ENCODE data around the gene TNFSF11.

DNA sequence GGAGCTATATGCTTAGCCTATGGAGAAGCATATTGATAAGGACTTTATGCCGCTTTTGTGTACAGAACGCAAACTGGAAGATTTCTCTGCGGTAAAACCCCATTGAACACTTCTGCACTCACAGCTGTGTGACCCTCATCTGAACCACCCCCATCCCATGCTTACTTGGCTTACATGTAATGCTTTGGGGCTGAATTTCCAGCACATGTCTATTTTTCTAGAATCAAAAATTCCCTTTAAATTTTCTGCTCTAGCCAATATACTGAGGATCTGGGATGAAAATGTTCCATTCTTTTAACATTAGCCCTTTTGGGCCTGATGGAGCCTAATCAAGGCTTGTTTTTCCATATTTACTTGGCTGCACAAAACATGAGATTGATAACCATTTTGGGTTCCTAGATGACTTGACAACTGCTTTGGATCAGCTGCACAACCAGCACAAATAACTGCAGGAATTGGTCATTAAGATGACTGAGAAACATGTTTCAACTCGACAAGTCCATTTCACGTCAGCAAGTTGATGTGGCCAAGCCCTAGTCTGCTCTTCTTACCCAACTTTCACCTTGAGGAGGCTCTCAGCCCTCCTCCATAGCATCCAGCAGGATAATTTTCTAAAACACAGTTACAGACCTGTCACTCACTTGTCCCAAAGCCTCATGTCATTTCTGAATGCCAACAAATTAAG is 52.4 kb downstream of the TNFSF11 start:
- TF ChIP-seq YY1 (IDR thresholded peaks at IDR 0.05) (no peak), TAF1 (conservative IDR thresholded peaks at IDR 0.05) (no peak), CTCF (IDR thresholded peaks at IDR 0.05; ENCODE audit: low read depth, low read length, missing input control) (no peak), HNF4A (conservative IDR thresholded peaks at IDR 0.05) (no peak), EGR1 (IDR thresholded peaks at IDR 0.05; ENCODE audit: low read depth in 2 of 2) (no peak), RAD21 (IDR thresholded peaks at IDR 0.05) (no peak), SP1 (IDR thresholded peaks at IDR 0.05) (no peak)
- TF ChIP-seq, protein P1, sequence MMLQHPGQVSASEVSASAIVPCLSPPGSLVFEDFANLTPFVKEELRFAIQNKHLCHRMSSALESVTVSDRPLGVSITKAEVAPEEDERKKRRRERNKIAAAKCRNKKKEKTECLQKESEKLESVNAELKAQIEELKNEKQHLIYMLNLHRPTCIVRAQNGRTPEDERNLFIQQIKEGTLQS (IDR thresholded peaks at IDR 0.05), result no peak
- TF ChIP-seq, protein P2, sequence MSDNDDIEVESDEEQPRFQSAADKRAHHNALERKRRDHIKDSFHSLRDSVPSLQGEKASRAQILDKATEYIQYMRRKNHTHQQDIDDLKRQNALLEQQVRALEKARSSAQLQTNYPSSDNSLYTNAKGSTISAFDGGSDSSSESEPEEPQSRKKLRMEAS (IDR thresholded peaks at IDR 0.05), result no peak
- TF ChIP-seq, protein P3, sequence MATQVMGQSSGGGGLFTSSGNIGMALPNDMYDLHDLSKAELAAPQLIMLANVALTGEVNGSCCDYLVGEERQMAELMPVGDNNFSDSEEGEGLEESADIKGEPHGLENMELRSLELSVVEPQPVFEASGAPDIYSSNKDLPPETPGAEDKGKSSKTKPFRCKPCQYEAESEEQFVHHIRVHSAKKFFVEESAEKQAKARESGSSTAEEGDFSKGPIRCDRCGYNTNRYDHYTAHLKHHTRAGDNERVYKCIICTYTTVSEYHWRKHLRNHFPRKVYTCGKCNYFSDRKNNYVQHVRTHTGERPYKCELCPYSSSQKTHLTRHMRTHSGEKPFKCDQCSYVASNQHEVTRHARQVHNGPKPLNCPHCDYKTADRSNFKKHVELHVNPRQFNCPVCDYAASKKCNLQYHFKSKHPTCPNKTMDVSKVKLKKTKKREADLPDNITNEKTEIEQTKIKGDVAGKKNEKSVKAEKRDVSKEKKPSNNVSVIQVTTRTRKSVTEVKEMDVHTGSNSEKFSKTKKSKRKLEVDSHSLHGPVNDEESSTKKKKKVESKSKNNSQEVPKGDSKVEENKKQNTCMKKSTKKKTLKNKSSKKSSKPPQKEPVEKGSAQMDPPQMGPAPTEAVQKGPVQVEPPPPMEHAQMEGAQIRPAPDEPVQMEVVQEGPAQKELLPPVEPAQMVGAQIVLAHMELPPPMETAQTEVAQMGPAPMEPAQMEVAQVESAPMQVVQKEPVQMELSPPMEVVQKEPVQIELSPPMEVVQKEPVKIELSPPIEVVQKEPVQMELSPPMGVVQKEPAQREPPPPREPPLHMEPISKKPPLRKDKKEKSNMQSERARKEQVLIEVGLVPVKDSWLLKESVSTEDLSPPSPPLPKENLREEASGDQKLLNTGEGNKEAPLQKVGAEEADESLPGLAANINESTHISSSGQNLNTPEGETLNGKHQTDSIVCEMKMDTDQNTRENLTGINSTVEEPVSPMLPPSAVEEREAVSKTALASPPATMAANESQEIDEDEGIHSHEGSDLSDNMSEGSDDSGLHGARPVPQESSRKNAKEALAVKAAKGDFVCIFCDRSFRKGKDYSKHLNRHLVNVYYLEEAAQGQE (IDR thresholded peaks at IDR 0.05), result no peak
